GM12872 (cell line): ENCODE data around the gene C3.

Experiments used
- CTCF ChIP-seq: IDR thresholded peaks from 3 replicates; pipeline ENCODE4 v1.5.1; 2011; ENCODE audit warnings: low read depth, mild to moderate bottlenecking, low read length, moderate library complexity; ENCODE audit not compliant: insufficient read depth

C3 gene

DNA sequence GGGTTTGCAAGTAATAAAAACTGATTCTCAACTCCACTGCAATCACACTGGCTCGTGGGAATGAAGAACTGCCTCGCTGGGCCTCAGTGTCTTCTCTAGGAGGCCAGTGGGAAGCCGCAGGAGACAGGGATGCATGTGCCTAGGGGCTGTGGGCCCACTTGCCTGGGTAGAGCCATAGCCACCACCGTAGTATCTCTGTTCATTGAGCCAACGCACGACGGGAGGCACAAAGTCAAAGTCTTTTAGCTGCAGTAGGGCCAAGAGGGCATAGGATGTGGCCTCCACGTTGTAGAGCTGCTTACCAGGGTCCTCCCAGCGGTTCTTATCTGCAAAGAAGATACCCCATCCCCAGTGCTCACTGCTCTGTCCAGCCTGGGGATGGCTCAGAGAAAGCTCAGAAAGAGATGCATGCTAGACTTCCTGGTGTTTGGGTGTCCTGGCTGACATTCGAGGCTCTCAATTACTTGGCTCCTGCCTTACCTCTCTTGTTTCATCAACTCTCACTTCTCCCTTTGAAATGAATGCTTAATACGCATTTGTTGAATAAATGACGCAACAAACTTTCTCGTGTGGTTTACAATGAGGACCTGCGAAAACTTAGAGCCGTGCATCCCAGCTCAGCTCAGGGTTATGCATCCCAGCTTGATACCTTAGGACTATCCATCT lies 34.4 kb downstream of the C3 start:
- TF ChIP-seq CTCF, result no peak

DNA sequence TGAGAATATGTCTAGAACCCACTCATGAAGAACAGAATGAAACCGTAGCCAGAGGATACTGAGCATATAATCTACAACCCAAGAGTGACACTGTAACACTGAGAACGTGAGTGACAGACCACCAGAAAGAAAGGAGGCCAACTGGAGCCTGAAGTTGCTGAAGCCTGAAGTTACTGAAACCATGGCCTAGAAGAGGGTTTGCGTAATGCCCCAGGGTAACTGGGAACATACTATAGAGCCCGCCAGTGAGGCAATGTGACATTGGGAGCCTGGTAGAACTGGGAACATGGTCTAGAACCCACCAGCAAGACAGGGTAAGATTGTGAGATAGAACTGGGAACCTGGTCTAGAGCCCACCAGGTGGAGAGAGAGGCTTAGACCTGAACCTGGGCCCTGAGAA lies 35.0 kb downstream of the C3 start:
- no peak for TF ChIP-seq CTCF

DNA sequence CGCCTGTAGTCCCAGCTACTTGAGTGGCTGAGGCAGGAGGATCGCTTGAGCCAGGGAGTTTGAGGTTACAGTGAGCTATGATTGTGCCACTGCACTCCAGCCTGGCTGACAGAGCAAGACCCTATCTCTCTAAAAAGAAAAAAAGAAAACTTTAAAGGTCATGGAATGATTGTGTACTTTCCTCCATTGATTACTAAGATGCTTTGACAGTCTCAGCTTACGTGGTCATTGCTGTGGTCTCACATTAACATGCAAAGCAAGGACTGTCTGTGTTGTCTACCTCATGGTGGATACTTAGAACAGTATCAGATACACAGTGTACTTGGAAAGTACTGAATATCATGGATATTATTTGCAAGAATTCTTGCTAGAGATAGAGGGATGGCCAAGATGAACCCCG lies 36.5 kb downstream of the C3 start:
- TF ChIP-seq CTCF, result no peak

GRCh38 chr19:6682607-6683128 lies 37.8 kb downstream of the C3 start:
- TF ChIP-seq CTCF, result no peak

DNA sequence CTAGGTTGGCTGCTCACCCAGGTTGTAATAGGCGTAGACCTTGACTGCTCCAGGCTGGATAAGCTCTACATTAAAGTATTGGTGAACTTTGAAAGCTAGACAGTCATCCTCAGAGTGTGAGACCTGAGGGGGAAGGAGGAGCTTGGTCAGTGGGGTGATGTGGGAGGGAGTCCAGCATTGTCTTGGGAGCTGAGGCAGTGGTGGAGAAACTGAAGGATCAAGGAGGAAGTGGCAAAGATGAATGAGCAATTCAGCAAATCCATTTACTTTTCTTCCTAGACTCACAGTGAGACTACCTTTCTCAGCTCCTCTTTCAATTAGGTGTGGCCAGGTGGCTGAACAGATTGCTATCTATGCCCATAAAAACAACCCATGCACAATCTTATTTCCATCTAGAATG lies 40.3 kb downstream of the C3 start:
- TF ChIP-seq CTCF, result no peak

DNA sequence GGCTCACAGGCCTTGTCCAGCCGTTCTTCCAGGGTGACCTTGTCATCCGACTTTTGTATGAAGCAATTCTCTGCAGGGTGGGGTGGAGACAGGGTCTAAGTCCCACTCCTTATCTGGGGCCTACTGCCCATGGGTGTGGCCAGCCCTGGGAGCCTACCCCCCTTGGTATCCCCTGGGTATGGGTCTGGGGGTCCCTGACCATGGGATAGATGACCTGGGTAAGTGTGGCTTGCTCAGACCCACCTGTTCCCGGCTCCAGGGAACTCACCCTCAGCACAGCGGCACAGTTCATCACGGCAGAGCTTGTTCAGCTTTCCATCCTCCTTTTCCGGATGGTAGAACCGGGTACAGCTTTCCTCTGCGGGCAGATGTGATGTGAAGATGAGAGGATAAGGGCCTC lies 41.3 kb downstream of the C3 start:
- no peak for TF ChIP-seq CTCF

GRCh38 chr19:6678690-6679109 lies 41.8 kb downstream of the C3 start:
- TF ChIP-seq CTCF, result no peak
